B cell (primary cell): ENCODE data around the gene CACUL1. TPM values are rescaled to one million over a fixed set of nuclear protein-coding genes. Genes with fewer than 3 reads are reported as not detected.

Experiments used
- ATAC-seq: fragments of 200-7000 bp; cut with Tn5 transposase; one replicate; pipeline ENCODE4 v1.10.0; 2021; ENCODE audit warnings: low read depth, mild to moderate bottlenecking, moderate number of reproducible peaks, moderate library complexity
- CTCF ChIA-PET: fragments of 350-600 bp; sonication (Branson Sonifier 250); formaldehyde crosslinking; loops from one replicate; lab custom pipeline; 2021; ENCODE audit warnings: antibody characterized with exemption, inconsistent platforms; lab: Charles Lee
- POLR2A ChIA-PET: fragments of 350-600 bp; sonication (Branson Sonifier 250); formaldehyde crosslinking; loops from one replicate; lab custom pipeline; 2021; ENCODE audit warnings: antibody characterized with exemption; lab: Charles Lee
- DNase-seq: peaks from one replicate; pipeline ENCODE4 v3.0.0; 2013
- H2AFZ ChIP-seq: 2 replicates; pipeline ENCODE4 v1.6.1; 2012; ENCODE audit warnings: mild to moderate bottlenecking, low read depth, low read length; ENCODE audit not compliant: insufficient read depth, poor library complexity, severe bottlenecking
- H3K27ac ChIP-seq, 2 donors: 1 replicate in 1 of 2; 2 replicates in 1 of 2; pipeline ENCODE4 v1.5.1; 2012 to 2013; ENCODE audit warnings: low read length in 2 of 2, mild to moderate bottlenecking in 2 of 2, moderate library complexity in 1 of 2
- H3K27me3 ChIP-seq, 4 experiments: fragments of 200-600 bp in 1 of 4; sonication (generic) in 1 of 4; replicated peaks in 1 of 4; 1 replicate in 2 of 4; 2 replicates in 2 of 4; pipeline versions ENCODE4 v1.6.1 to v1.7.0; 2013 to 2016; ENCODE audit warnings: low read length in 3 of 4, mild to moderate bottlenecking in 2 of 4, mixed read lengths in 1 of 4, moderate library complexity in 1 of 4; ENCODE audit not compliant: insufficient read depth in 4 of 4, control insufficient read depth in 3 of 4; ENCODE audit errors: control extremely low read depth in 1 of 4
- H3K36me3 ChIP-seq, 2 experiments: replicated peaks in 1 of 2; 1 replicate in 1 of 2; 2 replicates in 1 of 2; pipeline versions ENCODE4 v1.6.1 to v1.7.1; 2013; ENCODE audit warnings: low read length in 1 of 2; ENCODE audit not compliant: insufficient read depth in 2 of 2, control insufficient read depth in 1 of 2; ENCODE audit errors: control extremely low read depth in 1 of 2, extremely low read depth in 1 of 2
- H3K4me1 ChIP-seq, 2 donors: fragments of 200-600 bp in 1 of 2; sonication (generic) in 1 of 2; 1 replicate in 1 of 2; 2 replicates in 1 of 2; pipeline versions ENCODE4 v1.5.1 to v1.6.1; 2013 to 2017; ENCODE audit warnings: low read length in 2 of 2; ENCODE audit not compliant: control insufficient read depth in 2 of 2, insufficient read depth in 2 of 2
- H3K4me2 ChIP-seq: replicated peaks from 2 replicates; pipeline ENCODE3; 2012; ENCODE audit warnings: mild to moderate bottlenecking, low read depth, low read length; ENCODE audit not compliant: poor library complexity, severe bottlenecking
- H3K4me3 ChIP-seq, 5 experiments: fragments of 200-600 bp in 1 of 5; sonication (generic) in 1 of 5; 1 replicate in 3 of 5; 2 replicates in 2 of 5; pipeline versions ENCODE4 v1.5.1 to v1.7.0; 2011 to 2016; ENCODE audit warnings: low read length in 4 of 5, mild to moderate bottlenecking in 4 of 5, low read depth in 2 of 5, control low read depth in 1 of 5, moderate library complexity in 1 of 5; ENCODE audit not compliant: insufficient read depth in 1 of 5; ENCODE audit errors: control extremely low read depth in 1 of 5, extremely low read depth in 1 of 5
- H3K79me2 ChIP-seq: fragments of 200-600 bp; sonication (generic); one replicate; pipeline ENCODE4 v1.6.0; 2016; ENCODE audit warnings: low read length; ENCODE audit not compliant: control insufficient read depth, insufficient read depth
- H3K9ac ChIP-seq: fragments of 200-600 bp; sonication (generic); 2 replicates; pipeline ENCODE4 v1.6.1; 2017; ENCODE audit warnings: mild to moderate bottlenecking, low read length, moderate library complexity
- H3K9me3 ChIP-seq, 3 donors: one replicate each; pipeline versions ENCODE4 v1.6.1 to v1.7.1; 2013; ENCODE audit warnings: low read length in 2 of 3; ENCODE audit not compliant: control insufficient read depth in 2 of 3, insufficient read depth in 1 of 3; ENCODE audit errors: control extremely low read depth in 1 of 3
- H4K20me1 ChIP-seq: 2 replicates; pipeline ENCODE4 v1.6.0; 2012; ENCODE audit warnings: mild to moderate bottlenecking, low read length; ENCODE audit not compliant: insufficient read depth, control insufficient read depth, poor library complexity, severe bottlenecking
- H3K27ac Mint-ChIP-seq: one replicate; pipeline ENCODE4 v1.8.0; 2021; ENCODE audit warnings: mixed read lengths
- H3K27me3 Mint-ChIP-seq: one replicate; pipeline ENCODE4 v1.8.0; 2021; ENCODE audit warnings: mixed read lengths
- H3K4me1 Mint-ChIP-seq: one replicate; pipeline ENCODE4 v1.8.0; 2021; ENCODE audit warnings: mixed read lengths
- H3K4me3 Mint-ChIP-seq: one replicate; pipeline ENCODE4 v1.8.0; 2021; ENCODE audit warnings: mixed read lengths
- H3K9me3 Mint-ChIP-seq: one replicate; pipeline ENCODE4 v1.8.0; 2022; ENCODE audit warnings: mixed read lengths; ENCODE audit not compliant: insufficient read depth
- EZH2 ChIP-seq: IDR thresholded peaks from 2 replicates; pipeline ENCODE4 v1.6.1; 2012; ENCODE audit warnings: borderline replicate concordance, low read depth, mild to moderate bottlenecking, moderate library complexity, low read length; ENCODE audit not compliant: insufficient read depth, poor library complexity, severe bottlenecking
- WGBS: methylation state at CpG from one replicate; pipeline ENCODE4 v1.1.5; 2013; ENCODE audit warnings: missing lambda C conversion rate; ENCODE audit not compliant: insufficient coverage; 5-methylcytosine and 5-hydroxymethylcytosine counted together
- intact Hi-C: fragments of 100-400 bp; cut with micrococcal nuclease; formaldehyde crosslinking; loops from one replicate; pipeline ENCODE4 v1.10.0; 2022
- polyA plus RNA-seq: library from polyadenylated mRNA; depleted of rRNA; stranded (reverse); fragments of >200 nt; gene quantifications from 2 replicates; pipeline ENCODE4 v1.2.3, GENCODE V29; 2012
- total RNA-seq, 2 donors: library from RNA; stranded (reverse); fragments of 120-200 nt in 1 of 2; gene quantifications; 1 replicate in 1 of 2; 2 replicates in 1 of 2; pipeline versions ENCODE4 v1.2.3 to v1.2.4, GENCODE V29; 2013 to 2022
- TF ChIP-seq, protein P1 (sequence below): fragments of 200-600 bp; IDR thresholded peaks from one replicate; pipeline ENCODE4 v1.8.0; 2022; ENCODE audit warnings: antibody characterized with exemption, mild to moderate bottlenecking

CACUL1 gene
- total and polyA plus RNA-seq, 2 donors (not counting 1 experiment from before 2014, with no cell fraction given): 7.4 to 39.5 TPM

DNA sequence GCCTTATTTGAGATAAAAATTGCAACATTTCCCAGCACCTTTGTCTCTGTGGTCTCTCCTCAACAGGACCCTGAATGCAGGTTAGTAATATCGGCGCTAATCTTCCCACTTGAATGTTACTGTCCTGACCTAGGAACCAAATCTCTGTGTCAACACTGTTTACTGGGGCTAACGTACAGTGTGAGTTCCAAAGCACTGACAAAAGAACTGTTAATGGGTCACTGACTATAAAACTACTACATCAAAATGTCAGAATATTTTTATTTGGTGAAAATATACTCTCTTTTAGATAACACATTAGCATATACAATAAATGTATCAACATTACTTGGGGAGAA is 33.3 kb downstream of the CACUL1 start:
- Mint-ChIP-seq H3K9me3 (no peaks in the 10 kb centered on the region), H3K27ac (no peak overlapping the region), H3K27me3 (no peaks in the 10 kb centered on the region), H3K4me3 (no peak overlapping the region), H3K4me1 (peaks cover 13% of the 10 kb centered on the region)
- H3K9me3 ChIP-seq: no peaks in the 10 kb centered on the region
- peaks cover 34% of the 10 kb centered on the region for H3K79me2 ChIP-seq
- ChIA-PET CTCF (interaction anchor here (0.7 to 3.7 kb wide), 12 partner anchors 9 to 262 kb away, joined by 3 to 52 read pairs (median 3); partner anchors contain the start of gene CACUL1), POLR2A (no interaction called here)
- H3K4me1 ChIP-seq: no peaks in the 10 kb centered on the region
- H2AFZ ChIP-seq: no peak overlapping the region
- H3K4me3 ChIP-seq: no peak overlapping the region
- no peak overlapping the region for H3K4me2 ChIP-seq
- intact Hi-C loops: loop anchor here (1.0 kb wide), 1 partner anchor 153 kb away; no protein-coding TSS in a partner anchor
- TF ChIP-seq, protein P1, sequence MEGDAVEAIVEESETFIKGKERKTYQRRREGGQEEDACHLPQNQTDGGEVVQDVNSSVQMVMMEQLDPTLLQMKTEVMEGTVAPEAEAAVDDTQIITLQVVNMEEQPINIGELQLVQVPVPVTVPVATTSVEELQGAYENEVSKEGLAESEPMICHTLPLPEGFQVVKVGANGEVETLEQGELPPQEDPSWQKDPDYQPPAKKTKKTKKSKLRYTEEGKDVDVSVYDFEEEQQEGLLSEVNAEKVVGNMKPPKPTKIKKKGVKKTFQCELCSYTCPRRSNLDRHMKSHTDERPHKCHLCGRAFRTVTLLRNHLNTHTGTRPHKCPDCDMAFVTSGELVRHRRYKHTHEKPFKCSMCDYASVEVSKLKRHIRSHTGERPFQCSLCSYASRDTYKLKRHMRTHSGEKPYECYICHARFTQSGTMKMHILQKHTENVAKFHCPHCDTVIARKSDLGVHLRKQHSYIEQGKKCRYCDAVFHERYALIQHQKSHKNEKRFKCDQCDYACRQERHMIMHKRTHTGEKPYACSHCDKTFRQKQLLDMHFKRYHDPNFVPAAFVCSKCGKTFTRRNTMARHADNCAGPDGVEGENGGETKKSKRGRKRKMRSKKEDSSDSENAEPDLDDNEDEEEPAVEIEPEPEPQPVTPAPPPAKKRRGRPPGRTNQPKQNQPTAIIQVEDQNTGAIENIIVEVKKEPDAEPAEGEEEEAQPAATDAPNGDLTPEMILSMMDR: no peak
- no peak for TF ChIP-seq EZH2
- DNase-seq (no peak), ATAC-seq (no peak)
- H3K27me3 ChIP-seq: no peaks in the 10 kb centered on the region
- no peak overlapping the region for H3K9ac ChIP-seq
- 100% methylated on average over 2 of the region's 3 CpGs for WGBS
- no peak overlapping the region for H3K27ac ChIP-seq
- no peaks in the 10 kb centered on the region for H4K20me1 ChIP-seq
- H3K36me3 ChIP-seq: peaks cover 5 to 6% of the 10 kb centered on the region in 2 experiments

DNA sequence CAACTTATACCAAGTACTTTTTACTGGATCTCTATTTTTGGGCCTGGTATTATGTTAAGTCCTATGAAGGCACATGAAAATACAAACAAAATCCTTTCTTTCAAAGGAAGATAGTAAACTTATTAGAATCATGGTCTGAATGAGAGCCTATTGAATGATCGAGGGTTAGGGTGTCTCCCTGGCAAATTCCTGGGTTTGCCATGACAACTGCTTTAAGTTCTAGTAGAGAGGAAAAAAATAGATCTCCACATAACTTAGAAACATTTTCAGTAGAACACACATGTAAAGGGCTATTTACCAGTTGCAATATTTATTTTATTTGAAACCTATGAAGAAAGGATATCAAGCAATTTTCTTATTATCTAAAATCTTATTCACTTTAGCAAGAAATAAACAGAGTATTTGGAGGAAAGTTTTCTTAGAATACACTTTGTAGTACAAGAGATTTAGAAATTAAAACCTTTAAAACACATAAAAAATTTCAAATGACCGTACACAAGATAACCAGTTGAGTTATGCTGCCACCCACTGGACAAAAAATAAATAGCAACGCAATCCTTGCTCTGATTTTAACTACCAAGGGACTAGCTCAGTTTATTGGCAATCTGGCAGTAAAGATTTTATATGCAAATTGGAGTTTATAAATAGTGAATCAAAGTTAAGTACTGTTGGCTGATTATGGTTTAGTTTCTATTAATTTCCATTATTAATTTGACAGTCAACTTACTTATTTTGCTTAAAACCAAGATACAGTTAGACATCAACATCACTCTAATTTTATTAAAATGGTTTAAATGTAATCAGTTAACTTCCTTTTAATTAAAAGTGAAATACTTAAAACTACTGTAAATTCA is 33.9 kb downstream of the CACUL1 start:
- intact Hi-C loops: loop anchor here (1.0 kb wide), 1 partner anchor 153 kb away; no protein-coding TSS in a partner anchor
- Histone ChIP-seq H3K4me3 (no peak overlapping the region), H3K27ac (no peak overlapping the region), H3K36me3 (peaks cover 4 to 7% of the 10 kb centered on the region in 2 experiments), H3K4me1 (no peaks in the 10 kb centered on the region), H3K4me2 (no peak overlapping the region), H4K20me1 (no peaks in the 10 kb centered on the region), H3K9me3 (no peaks in the 10 kb centered on the region), H3K79me2 (peaks cover 31% of the 10 kb centered on the region), H3K27me3 (no peaks in the 10 kb centered on the region), H3K9ac (no peak overlapping the region), H2AFZ (no peak overlapping the region)
- ATAC-seq (peak; percentile 39), DNase-seq (peak; percentile 71)
- Mint-ChIP-seq H3K4me3 (no peak overlapping the region), H3K4me1 (peaks cover 13% of the 10 kb centered on the region), H3K9me3 (no peaks in the 10 kb centered on the region), H3K27ac (no peak overlapping the region), H3K27me3 (no peaks in the 10 kb centered on the region)
- WGBS: no CpG with 5 or more reads among the region's 3 CpGs
- TF ChIP-seq EZH2: no peak
- TF ChIP-seq, protein P1: peak; percentile 97
- ChIA-PET CTCF (interaction anchor here (0.7 to 3.7 kb wide), 14 partner anchors 9 to 262 kb away, joined by 3 to 52 read pairs (median 3); partner anchors contain the start of gene CACUL1), POLR2A (no interaction called here)
